A673 (cell line): Measurements from ENCODE around the gene PHF24.

Experiments used
- EZH2 ChIP-seq: fragments of 200-600 bp; sonication (generic); IDR thresholded peaks from 2 replicates; pipeline ENCODE4 v1.6.1; 2017; ENCODE audit warnings: borderline replicate concordance, low read depth, mild to moderate bottlenecking, mixed read lengths, antibody characterized with exemption, low read length; ENCODE audit not compliant: poor library complexity, severe bottlenecking
- TF ChIP-seq, protein P1 (sequence below): fragments of 300-800, 200-600 bp; sonication (generic); conservative IDR thresholded peaks from 2 replicates; pipeline ENCODE4 v1.5.1; 2017; ENCODE audit warnings: low read depth, mild to moderate bottlenecking, antibody characterized with exemption, low read length, moderate library complexity, mixed read lengths

DNA sequence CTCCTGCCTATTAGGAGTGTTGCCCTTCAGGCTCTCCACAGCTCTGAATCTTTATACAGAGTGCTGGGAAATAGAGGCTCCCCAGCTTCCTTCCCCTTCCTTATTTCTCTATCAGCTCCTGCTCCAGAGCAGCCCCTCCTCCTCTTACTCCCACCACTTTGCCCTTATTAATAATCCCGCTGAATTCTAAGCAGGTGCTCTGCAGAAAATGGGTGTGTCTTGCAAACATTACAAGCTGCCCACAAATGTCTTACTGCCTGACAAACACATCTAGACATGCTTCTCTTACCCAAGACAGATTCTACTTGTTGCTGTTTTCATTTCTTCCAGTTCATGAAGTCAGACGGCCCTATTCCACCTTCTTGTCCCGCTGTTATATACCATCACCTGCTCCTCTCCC lies 6.4 kb downstream of the PHF24 start:
- TF ChIP-seq, protein P1, sequence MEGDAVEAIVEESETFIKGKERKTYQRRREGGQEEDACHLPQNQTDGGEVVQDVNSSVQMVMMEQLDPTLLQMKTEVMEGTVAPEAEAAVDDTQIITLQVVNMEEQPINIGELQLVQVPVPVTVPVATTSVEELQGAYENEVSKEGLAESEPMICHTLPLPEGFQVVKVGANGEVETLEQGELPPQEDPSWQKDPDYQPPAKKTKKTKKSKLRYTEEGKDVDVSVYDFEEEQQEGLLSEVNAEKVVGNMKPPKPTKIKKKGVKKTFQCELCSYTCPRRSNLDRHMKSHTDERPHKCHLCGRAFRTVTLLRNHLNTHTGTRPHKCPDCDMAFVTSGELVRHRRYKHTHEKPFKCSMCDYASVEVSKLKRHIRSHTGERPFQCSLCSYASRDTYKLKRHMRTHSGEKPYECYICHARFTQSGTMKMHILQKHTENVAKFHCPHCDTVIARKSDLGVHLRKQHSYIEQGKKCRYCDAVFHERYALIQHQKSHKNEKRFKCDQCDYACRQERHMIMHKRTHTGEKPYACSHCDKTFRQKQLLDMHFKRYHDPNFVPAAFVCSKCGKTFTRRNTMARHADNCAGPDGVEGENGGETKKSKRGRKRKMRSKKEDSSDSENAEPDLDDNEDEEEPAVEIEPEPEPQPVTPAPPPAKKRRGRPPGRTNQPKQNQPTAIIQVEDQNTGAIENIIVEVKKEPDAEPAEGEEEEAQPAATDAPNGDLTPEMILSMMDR = no peak
- no peak for TF ChIP-seq EZH2
